Measurements from ENCODE around the gene SOX11. TPM values are rescaled to one million over a fixed set of nuclear protein-coding genes. Genes with fewer than 3 reads are reported as not detected.

Gene SOX11
- total RNA-seq, 1 experiment from 2014 or later: 0.02 TPM

DNA sequence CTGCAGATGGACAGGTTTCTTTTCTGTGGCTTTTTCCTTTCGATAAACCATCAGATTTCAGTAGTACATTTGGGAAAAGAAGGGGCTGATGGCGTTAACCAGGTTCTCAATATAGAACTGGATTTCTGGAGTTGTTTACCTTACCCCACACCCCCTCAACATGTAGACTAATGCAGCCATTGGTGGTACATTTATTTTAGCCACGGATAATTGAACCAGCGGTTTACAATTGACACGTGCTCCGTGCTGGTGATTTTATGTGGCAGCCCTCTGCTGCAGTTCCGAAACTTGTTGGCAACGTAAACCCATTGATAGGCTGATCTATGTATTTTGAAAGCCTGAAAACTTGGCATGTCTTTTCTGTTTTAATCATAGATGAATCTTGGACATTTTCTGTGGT is 5.4 kb downstream of the SOX11 start:
- Histone ChIP-seq H3K9me3 (ENCODE audit: control insufficient read depth in 1 of 2, insufficient read depth in 1 of 2, low read depth in 1 of 2, low read length in 2 of 2) (peaks cover 0 to 5% of the 10 kb centered on the region in 2 experiments; a peak in 2 of 4 replicates), H4K20me1 (ENCODE audit: insufficient read depth) (no peaks in the 10 kb centered on the region), H3K4me2 (ENCODE audit: low read length) (no peak overlapping the region), H3K36me3 (ENCODE audit: control insufficient read depth in 1 of 2, insufficient read depth in 2 of 2, low read length in 2 of 2) (no peaks in the 10 kb centered on the region), H3K27ac (ENCODE audit: low read depth, low read length) (no peak overlapping the region), H3K9ac (ENCODE audit: low read length) (no peak overlapping the region), H3K27me3 (ENCODE audit: insufficient read depth, low read length) (no peaks in the 10 kb centered on the region), H3K4me1 (ENCODE audit: control insufficient read depth in 1 of 2, insufficient read depth in 2 of 2, low read length in 2 of 2) (no peaks in the 10 kb centered on the region), H3K79me2 (ENCODE audit: insufficient read depth, low read length) (no peaks in the 10 kb centered on the region), H3K4me3 (replicated peaks in 1 of 2; ENCODE audit: low read depth in 1 of 2, low read length in 2 of 2) (no peak overlapping the region), H2AFZ (ENCODE audit: low read depth, low read length, poor library complexity, severe bottlenecking) (no peak overlapping the region), H3K9me2 (ENCODE audit: insufficient read depth) (no peaks in the 10 kb centered on the region)
- ChIA-PET CTCF (no interaction called here), RAD21 (ENCODE audit: low non-redundant PET in 1 of 2, low total read pairs in 2 of 2, uncharacterized antibody in 2 of 2, unreplicated experiment in 2 of 2) (no interaction called here), POLR2A (no interaction called here)
- TF ChIP-seq, protein P1, sequence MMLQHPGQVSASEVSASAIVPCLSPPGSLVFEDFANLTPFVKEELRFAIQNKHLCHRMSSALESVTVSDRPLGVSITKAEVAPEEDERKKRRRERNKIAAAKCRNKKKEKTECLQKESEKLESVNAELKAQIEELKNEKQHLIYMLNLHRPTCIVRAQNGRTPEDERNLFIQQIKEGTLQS (IDR thresholded peaks at IDR 0.05): no peak
- TF ChIP-seq SRF (IDR thresholded peaks at IDR 0.05; ENCODE audit: low read depth) (no peak), ZFX (IDR thresholded peaks at IDR 0.05) (no peak), POLR2AphosphoS5 (IDR thresholded peaks at IDR 0.05; ENCODE audit: low read depth, low read length) (no peak), RAD21 (IDR thresholded peaks at IDR 0.05; ENCODE audit: low read depth) (no peak), TCF7L2 (IDR thresholded peaks at IDR 0.05; ENCODE audit: borderline replicate concordance, extremely low read depth, insufficient read depth, insufficient read length) (no peak)
- TF ChIP-seq, protein P2, sequence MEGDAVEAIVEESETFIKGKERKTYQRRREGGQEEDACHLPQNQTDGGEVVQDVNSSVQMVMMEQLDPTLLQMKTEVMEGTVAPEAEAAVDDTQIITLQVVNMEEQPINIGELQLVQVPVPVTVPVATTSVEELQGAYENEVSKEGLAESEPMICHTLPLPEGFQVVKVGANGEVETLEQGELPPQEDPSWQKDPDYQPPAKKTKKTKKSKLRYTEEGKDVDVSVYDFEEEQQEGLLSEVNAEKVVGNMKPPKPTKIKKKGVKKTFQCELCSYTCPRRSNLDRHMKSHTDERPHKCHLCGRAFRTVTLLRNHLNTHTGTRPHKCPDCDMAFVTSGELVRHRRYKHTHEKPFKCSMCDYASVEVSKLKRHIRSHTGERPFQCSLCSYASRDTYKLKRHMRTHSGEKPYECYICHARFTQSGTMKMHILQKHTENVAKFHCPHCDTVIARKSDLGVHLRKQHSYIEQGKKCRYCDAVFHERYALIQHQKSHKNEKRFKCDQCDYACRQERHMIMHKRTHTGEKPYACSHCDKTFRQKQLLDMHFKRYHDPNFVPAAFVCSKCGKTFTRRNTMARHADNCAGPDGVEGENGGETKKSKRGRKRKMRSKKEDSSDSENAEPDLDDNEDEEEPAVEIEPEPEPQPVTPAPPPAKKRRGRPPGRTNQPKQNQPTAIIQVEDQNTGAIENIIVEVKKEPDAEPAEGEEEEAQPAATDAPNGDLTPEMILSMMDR (IDR thresholded peaks at IDR 0.05 in 2 of 3, conservative IDR thresholded peaks at IDR 0.05 in 1 of 3; ENCODE audit: borderline replicate concordance in 1 of 3, insufficient read depth in 1 of 3, low read depth in 2 of 3, low read length in 2 of 3): no peak
- no peak for DNase-seq (ENCODE audit: low read depth, low spot score)
- no TSS peak for BruUV-seq (replicated peaks)
- ATAC-seq: no peak
- intact Hi-C loops (cut with micrococcal nuclease): no loop called here

DNA sequence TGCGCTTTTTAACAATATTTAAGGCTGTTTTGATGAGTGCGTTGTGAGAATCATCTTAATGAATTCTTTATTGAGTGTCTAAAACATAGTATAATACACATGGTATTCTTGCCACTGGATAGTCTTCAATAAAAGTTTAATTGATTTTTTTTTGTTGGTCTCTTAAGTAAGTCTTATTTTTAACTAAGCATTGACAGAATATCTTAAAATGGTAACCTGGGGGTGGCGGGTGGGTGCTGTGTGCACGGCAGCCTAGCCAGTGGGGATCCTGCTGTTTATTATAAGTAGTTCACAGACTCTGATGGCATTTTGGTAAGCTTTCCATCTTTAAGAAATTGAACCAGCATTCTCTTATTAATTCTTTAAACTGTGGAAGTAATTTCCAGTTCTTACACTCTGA is 6.0 kb downstream of the SOX11 start:
- DNase-seq (ENCODE audit: low read depth, low spot score): no peak
- H3K36me3 ChIP-seq (ENCODE audit: control insufficient read depth in 1 of 2, insufficient read depth in 2 of 2, low read length in 2 of 2): no peaks in the 10 kb centered on the region
- no peaks in the 10 kb centered on the region for H3K27me3 ChIP-seq (ENCODE audit: insufficient read depth, low read length)
- TF ChIP-seq POLR2A (IDR thresholded peaks at IDR 0.05; ENCODE audit: borderline replicate concordance, extremely low read depth, insufficient read depth, insufficient read length) (no peak), POLR2AphosphoS5 (IDR thresholded peaks at IDR 0.05; ENCODE audit: low read depth, low read length) (no peak)
- TF ChIP-seq, protein P3, sequence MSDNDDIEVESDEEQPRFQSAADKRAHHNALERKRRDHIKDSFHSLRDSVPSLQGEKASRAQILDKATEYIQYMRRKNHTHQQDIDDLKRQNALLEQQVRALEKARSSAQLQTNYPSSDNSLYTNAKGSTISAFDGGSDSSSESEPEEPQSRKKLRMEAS (IDR thresholded peaks at IDR 0.05): no peak
- TF ChIP-seq, protein P2 (IDR thresholded peaks at IDR 0.05 in 2 of 3, conservative IDR thresholded peaks at IDR 0.05 in 1 of 3; ENCODE audit: borderline replicate concordance in 1 of 3, insufficient read depth in 1 of 3, low read depth in 2 of 3, low read length in 2 of 3): no peak
- TF ChIP-seq, protein P4, sequence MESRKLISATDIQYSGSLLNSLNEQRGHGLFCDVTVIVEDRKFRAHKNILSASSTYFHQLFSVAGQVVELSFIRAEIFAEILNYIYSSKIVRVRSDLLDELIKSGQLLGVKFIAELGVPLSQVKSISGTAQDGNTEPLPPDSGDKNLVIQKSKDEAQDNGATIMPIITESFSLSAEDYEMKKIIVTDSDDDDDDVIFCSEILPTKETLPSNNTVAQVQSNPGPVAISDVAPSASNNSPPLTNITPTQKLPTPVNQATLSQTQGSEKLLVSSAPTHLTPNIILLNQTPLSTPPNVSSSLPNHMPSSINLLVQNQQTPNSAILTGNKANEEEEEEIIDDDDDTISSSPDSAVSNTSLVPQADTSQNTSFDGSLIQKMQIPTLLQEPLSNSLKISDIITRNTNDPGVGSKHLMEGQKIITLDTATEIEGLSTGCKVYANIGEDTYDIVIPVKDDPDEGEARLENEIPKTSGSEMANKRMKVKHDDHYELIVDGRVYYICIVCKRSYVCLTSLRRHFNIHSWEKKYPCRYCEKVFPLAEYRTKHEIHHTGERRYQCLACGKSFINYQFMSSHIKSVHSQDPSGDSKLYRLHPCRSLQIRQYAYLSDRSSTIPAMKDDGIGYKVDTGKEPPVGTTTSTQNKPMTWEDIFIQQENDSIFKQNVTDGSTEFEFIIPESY (IDR thresholded peaks at IDR 0.05; ENCODE audit: extremely low read depth, insufficient replicate concordance, low read length): no peak
- ATAC-seq: no peak
- no peak overlapping the region for H2AFZ ChIP-seq (ENCODE audit: low read depth, low read length, poor library complexity, severe bottlenecking)
- ChIA-PET POLR2A (no interaction called here), CTCF (no interaction called here), RAD21 (ENCODE audit: low non-redundant PET in 1 of 2, low total read pairs in 2 of 2, uncharacterized antibody in 2 of 2, unreplicated experiment in 2 of 2) (no interaction called here)
- H3K4me2 ChIP-seq (ENCODE audit: low read length): no peak overlapping the region
- no peak overlapping the region for H3K27ac ChIP-seq (ENCODE audit: low read depth, low read length)
- H3K4me1 ChIP-seq (ENCODE audit: control insufficient read depth in 1 of 2, insufficient read depth in 2 of 2, low read length in 2 of 2): no peaks in the 10 kb centered on the region
- intact Hi-C loops (cut with micrococcal nuclease): no loop called here
- H3K79me2 ChIP-seq (ENCODE audit: insufficient read depth, low read length): no peaks in the 10 kb centered on the region
- BruUV-seq (replicated peaks): no TSS peak
- H3K4me3 ChIP-seq (replicated peaks in 1 of 2; ENCODE audit: low read depth in 1 of 2, low read length in 2 of 2): no peak overlapping the region
- no peaks in the 10 kb centered on the region for H3K9me2 ChIP-seq (ENCODE audit: insufficient read depth)
- peaks cover 3 to 5% of the 10 kb centered on the region in 2 experiments; a peak in 2 of 4 replicates for H3K9me3 ChIP-seq (ENCODE audit: control insufficient read depth in 1 of 2, insufficient read depth in 1 of 2, low read depth in 1 of 2, low read length in 2 of 2)
- H4K20me1 ChIP-seq (ENCODE audit: insufficient read depth): no peaks in the 10 kb centered on the region
- no peak overlapping the region for H3K9ac ChIP-seq (ENCODE audit: low read length)

All from HCT116 (cell line).